Retina (tissue), 1 donor: ENCODE results near the gene IL10.

ENCODE experiments used
- DNase-seq: peaks from one replicate; pipeline ENCODE4 v3.0.0-alpha.2; 2016

The IL10 gene

DNA sequence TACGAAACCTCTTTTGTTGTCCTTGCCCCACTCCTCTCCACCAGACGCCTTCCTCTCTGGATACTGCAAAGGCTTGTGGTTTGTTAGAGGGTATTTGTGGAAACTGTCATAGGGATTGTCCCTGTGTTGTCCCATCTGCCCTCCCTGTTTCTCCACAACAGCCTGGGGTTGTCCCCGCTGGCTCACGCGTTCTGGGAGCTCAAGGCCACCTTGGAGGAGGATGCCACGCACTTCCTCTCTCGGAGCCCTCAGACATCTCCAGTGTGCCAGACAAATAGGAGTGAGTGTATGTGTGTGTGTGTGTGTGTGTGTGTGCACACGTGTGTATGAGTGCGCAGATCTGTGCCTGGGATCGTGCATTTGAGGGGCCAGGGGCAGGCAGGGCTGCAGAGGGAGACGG, 39.3 kb downstream of the IL10 start:
- no peak for DNase-seq

DNA sequence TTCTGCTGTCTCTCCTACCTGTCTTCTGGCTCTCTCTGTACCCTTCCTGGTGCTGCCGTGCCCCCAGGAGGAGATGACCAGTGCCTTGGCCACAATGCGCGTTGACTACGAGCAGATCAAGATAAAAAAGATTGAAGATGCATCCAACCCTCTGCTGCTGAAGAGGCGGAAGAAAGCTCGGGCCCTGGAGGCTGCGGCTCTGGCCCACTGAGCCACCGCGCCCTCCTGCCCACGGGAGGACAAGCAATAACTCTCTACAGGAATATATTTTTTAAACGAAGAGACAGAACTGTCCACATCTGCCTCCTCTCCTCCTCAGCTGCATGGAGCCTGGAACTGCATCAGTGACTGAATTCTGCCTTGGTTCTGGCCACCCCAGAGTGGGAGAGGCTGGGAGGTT, 39.8 kb downstream of the IL10 start:
- no peak for DNase-seq

DNA sequence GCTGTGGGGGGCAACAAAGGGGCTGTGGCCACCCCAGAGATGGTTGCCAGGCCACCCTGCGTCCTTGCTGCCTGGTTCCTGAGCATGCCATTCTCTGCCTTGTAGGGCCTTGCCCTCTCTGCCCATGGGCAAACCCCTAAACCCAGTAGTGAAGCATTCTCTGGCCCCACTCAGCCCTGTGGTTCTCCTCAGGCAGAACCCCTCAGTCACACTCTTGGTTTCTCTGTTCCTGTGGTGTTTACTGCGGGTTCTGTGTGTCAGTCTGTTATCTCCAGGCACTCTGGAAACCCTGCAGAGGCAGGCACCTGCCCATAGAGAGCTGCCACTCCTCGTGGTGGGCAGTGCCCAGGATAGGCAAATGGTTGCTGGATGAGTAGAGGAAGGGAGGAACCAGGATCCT, 42.8 kb downstream of the IL10 start:
- no peak for DNase-seq

DNA sequence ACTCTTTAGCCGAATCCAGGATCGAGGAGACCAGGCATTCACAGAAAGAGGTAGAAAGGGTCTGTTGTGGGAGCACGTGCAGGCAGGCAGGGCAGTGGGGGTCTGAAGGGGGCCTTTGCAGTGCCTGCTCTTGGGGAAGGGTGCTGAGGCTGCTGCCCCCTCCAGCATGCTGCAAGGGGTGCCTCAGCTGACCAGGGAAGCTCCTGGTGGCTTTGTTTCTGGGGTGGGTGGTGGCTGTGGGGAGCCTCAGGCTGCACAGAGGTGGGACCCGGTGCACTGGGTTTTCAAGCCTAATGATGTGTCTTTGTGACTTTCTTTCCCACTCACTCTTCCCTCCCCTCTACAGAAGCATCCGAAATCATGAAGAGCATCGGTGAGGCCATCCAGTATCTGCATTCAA, 43.2 kb downstream of the IL10 start:
- DNase-seq = no peak

DNA sequence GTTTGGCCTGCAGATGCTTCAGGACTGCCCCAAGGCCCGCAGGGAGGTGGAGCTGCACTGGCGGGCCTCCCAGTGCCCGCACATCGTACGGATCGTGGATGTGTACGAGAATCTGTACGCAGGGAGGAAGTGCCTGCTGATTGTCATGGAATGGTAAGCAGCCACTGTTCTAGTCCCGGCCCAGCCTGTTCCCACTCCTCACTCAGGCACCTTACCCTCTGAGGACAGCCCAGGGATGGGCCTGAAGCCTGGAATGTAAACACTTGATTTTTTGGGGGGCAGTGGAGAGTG, 43.7 kb downstream of the IL10 start:
- DNase-seq = no peak

DNA sequence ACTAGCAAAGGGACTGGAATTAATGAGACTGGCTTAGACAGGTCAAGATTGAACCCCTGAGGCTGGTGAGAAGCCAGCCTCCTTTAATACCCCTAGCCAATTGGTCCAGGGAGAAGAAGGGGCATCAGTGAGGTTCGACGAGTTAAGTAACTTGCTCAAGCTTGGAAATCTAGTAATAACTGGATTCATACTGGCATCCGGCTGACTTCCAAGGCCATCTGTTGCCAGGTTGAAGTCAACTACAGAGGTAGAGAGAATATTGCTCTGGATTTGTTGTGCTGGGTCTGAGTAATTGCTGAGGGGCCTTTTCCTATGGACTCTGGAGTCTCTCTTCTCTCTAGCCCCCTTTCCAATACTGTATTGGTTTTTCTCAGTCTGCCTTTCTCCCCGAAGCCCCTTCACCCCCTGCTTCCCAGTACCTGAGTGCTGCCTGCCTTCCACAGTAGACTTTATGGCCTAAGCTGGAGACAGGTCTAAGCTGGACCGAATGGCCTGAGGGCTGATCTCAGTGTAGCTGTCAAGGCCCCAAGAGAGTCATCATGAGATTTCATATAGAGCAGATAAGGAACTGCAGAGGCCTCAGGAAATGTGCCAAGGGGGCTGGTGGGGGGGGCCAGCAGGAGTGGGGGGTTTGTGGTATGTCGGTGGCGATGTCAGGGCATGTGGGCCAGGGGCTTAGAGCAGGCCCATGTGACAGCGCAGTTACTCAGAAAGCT, 44.2 kb downstream of the IL10 start:
- DNase-seq = no peak

DNA sequence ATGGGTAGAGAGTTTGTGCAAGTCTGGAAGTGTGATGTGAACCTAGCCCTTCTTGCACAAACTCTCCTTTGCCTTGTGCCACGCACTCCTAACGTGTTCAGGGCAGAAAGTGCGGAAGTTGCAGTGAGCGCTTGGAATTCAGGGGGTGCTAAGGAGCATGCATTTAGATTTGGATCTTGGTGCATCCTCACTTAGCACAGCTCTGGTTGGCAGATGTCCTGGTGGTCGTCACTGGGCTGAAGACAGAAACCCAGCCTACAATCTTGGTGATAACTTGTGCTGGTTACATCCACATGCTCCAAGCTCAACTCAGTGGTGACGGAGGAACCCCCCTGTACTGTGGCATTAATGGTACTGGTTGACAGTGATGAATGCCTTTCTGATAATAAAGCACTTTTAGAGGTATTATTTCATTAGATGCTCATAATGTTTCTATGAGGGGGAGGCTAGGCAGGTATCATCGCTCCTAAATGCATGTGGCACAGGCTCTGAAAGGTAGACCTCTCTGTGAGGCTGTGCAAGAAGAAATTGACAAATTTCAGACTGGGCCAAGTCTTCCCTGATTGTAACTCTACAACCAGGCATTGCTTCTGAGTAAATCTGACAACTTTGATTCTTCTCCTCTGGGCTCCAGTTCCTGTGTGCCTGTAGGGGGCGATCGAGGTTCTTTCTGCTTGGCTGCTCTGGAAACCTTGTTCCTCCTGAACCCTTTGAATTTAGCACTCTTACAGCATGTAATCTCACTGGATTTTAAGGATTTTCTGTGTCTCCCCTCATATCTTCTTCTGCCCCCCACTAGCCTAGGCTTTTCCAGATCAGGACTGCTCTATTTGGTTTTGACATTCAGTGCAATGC, 47.0 kb downstream of the IL10 start:
- peak; percentile 33 for DNase-seq

DNA sequence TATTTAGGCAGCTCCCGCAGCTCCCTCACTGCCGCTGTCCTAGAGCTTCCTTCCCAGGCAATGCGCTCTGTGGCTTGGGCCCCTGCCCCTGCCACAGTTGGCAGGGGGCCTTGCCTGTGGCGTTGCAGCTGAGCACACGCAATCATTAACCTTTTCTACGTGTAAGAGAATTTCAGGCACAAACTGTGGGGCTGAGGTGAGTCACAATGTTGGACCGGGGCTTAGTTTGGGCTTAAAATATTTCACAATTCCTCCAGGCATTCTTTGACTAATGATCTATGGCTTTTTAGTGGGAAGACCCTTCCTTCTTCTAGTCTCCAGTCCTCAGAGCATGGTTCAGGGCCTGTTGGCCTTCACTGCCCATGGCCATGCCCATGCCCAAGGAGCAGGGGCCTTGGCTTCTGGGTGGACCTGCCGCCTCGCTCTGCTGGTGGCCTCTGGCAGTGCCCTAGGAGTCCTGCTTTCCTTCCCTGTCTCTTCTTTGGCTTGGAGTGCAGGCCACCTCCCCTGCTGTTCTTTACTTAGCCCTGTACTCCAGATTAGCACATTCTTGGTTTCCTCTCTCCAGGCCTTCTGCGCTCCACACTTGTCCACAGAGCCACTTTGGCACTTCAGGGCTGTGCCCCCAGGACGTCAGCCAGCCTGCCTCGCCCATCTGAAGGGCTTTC, 48.4 kb downstream of the IL10 start:
- no peak for DNase-seq

DNA sequence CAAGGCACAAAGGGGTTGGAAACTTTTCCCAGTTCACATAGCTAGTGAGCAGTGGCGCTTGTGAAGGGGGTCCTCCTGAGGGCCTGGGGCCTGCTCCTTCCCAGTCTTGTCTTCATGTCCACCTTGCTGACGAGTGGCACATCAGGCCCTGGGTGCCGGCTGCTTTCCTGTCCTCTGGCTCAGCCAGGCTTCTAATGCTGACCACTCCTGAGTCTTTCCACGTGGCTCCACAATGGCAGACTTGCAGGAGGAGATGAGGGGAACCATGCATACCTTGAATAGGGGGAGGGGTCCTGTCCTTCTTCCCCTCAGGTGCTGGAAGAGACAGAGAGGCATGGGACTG, 48.9 kb downstream of the IL10 start:
- DNase-seq = no peak

DNA sequence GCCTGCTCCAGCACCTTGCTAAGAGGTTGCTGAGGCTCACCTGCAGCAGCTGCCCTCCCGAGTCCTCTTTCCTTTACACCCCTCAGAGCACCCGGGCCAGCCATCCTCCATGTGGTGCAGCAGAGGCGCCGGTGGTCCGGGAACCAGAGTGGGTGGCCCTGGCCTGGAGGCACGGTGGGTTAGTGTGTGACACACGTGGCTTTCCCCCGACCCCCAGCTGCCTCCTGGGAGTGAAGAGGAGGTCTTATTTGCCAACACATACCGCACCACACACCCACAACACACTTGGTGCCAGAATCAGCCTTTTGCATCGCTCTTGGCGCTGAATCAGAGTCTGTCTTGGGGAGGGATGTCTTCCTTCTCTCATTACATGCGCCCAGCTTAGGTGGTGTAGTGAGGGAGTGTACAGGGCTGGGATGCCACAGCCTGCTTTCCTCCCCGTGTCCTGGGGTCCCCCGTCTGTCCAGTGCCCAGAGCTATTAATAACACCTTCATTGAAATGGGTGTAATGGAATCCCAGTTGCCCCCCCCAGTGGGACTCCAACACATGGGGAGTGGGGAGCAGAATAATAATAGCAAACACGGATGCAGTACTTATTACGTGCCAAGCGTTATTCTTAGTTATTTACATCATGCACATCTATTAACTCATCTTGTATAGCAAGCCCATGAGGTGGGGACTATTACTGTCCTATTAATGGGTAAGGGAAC, 49.4 kb downstream of the IL10 start:
- DNase-seq = no peak

DNA sequence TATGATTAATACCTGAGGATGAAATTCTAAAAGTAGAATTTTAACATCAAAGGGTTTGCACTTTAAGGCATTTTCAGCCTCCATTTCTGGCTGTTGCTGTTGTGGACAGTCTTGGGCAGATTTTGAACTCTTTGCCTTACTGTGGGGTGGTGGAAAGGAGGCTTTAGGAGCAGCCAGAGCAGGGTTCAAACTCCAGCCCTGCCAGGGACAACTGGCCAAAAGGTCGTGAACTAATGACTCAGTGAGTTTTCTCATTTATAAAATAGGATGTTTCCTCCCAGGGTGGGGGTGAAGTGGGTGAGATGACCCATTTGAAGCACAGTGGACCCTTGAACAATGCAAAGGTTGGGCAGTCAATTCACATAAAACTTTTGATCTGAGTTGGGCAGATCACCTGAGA, 50.8 kb downstream of the IL10 start:
- DNase-seq = no peak

DNA sequence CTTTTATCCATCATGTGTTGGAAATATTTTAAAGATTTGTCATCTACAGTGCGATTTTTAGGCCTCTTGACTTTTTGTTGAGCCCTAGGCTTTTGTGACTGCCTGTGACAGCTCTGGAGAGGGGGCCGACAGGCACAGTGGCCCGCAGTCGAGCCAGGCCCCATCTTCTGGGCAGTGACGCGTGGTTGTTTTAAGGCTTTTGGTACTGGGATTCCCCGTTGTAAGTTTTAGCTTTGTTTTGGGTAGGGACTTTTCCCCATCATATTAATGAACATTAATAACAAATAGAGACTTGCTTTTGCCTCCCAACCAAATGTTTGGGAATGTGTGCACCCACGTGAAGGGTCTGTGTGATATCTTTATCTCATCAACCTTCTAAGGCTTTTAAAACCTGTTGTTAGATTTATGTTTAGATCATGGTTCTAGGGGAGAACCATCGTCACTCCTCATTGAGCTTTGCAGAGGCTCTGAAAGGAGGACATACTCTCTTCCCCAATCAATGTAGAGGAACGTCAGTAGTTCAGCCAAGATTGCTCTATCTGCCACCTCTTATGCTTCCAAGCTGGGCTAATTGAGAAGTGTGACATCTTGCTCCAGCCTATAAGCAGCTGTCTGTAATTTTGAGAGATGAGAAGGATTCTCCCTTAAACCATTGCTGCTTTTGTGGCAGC, 53.0 kb downstream of the IL10 start:
- no peak for DNase-seq

DNA sequence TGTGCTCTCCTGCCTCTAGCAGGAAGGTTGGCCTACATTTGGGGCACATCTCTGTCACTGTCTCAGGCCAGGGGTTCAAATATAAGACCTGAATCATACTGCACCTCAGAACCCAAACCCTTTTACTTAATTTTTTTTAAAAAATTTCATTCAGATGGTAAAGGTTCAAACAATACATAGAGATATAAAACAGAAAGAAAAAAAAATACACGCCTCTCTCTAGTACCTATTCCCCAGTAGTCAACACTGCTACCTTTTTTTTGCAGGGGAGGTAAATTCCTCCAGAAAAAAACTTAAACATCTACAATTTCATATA, 54.7 kb downstream of the IL10 start:
- no peak for DNase-seq
